K562 (cell line): ENCODE data around the gene SCYL3. TPM values are rescaled to one million over a fixed set of nuclear protein-coding genes. Genes with fewer than 3 reads are reported as not detected.

Source experiments
- ADNP ChIP-seq: fragments of 200-800 bp; sonication (Bioruptor generic); IDR thresholded peaks from 2 replicates; pipeline ENCODE4 v1.6.1; 2016; ENCODE audit warnings: missing genetic modification characterization, missing compliant biosample characterization
- HDGF ChIP-seq: fragments of 450-650 bp; IDR thresholded peaks from 2 replicates; pipeline ENCODE4 v1.6.1; 2016
- SAFB ChIP-seq: fragments of 200-400 bp; formaldehyde crosslinking; IDR thresholded peaks from 2 replicates; pipeline ENCODE4 v1.6.1; 2017; ENCODE audit warnings: low read depth, low read length, borderline replicate concordance
- TRIM24 ChIP-seq, 2 experiments: fragments of 450-650 bp; IDR thresholded peaks; 2 replicates each; pipeline ENCODE4 v1.6.1; 2016
- UBTF ChIP-seq, 2 experiments: IDR thresholded peaks; 2 replicates each; pipeline ENCODE4 v1.6.1; 2012; ENCODE audit warnings: improper control_type of control experiment in 2 of 2, low read depth in 2 of 2, low read length in 2 of 2, borderline replicate concordance in 1 of 2
- XRCC4 ChIP-seq: IDR thresholded peaks from one replicate; pipeline ENCODE4 v1.6.1; 2011; ENCODE audit not compliant: insufficient read depth, insufficient read length; ENCODE audit errors: extremely low read depth
- ZBTB34 ChIP-seq: fragments of 250-450 bp; sonication (Bioruptor Pico); IDR thresholded peaks from 2 replicates; pipeline ENCODE4 v1.8.0; 2021; ENCODE audit warnings: mild to moderate bottlenecking, moderate library complexity
- ZNF134 ChIP-seq: fragments of 250-450 bp; sonication (Bioruptor Pico); conservative IDR thresholded peaks from 2 replicates; pipeline ENCODE4 v1.4.0; 2020
- ZNF263 ChIP-seq: sonication (generic); formaldehyde crosslinking; IDR thresholded peaks from 2 replicates; pipeline ENCODE4 v1.8.0; 2022; ENCODE audit warnings: mild to moderate bottlenecking, missing genetic modification reagents, borderline replicate concordance
- ZZZ3 ChIP-seq: fragments of 450-650 bp; IDR thresholded peaks from 2 replicates; pipeline ENCODE4 v1.6.1; 2016; ENCODE audit warnings: antibody characterized with exemption, mild to moderate bottlenecking, moderate library complexity
- polyA plus RNA-seq, 8 experiments: library from polyadenylated mRNA; depleted of rRNA in 4 of 8; stranded (reverse) in 5 of 8; unstranded in 3 of 8; fragments of >200 nt; fragmentation: Nextera tagmentation in 2 of 8; fragmentation: Illumina TruSeq in 1 of 8; extraction: Ambion mirVana in 2 of 8; extraction: Trizol in 1 of 8; gene quantifications; 2 replicates each; pipeline versions ENCODE4 v1.2.1 to v1.2.3, GENCODE V29; 2011 to 2014; ENCODE audit warnings: inconsistent platforms in 1 of 8, missing spikeins in 1 of 8
- total RNA-seq, 7 experiments: library from RNA; depleted of rRNA in 6 of 7; stranded (reverse); fragments of >200 nt in 6 of 7; fragmentation: Illumina TruSeq in 2 of 7; extraction: Trizol in 2 of 7; gene quantifications; 2 replicates each; pipeline versions ENCODE4 v1.2.1 to v1.2.3, GENCODE V29; 2011 to 2021; ENCODE audit warnings: low replicate concordance in 1 of 7
- TF ChIP-seq, protein P1 (sequence below): fragments of 450-650 bp; formaldehyde crosslinking; IDR thresholded peaks from 2 replicates; pipeline ENCODE4 v1.4.0; 2022; ENCODE audit warnings: mild to moderate bottlenecking, moderate library complexity
- TF ChIP-seq, protein P2 (sequence below): fragments of 450-650 bp; IDR thresholded peaks from 2 replicates; pipeline ENCODE4 v1.6.1; 2017; ENCODE audit warnings: mild to moderate bottlenecking, moderate library complexity
- TF ChIP-seq, protein P3 (sequence below), 2 experiments: fragments of 200-800 bp in 1 of 2; sonication (Bioruptor generic) in 1 of 2; sonication (generic) in 1 of 2; formaldehyde crosslinking in 1 of 2; IDR thresholded peaks in 1 of 2; conservative IDR thresholded peaks in 1 of 2; 2 replicates each; pipeline versions ENCODE4 v1.5.0 to v1.6.1; 2016 to 2020; ENCODE audit warnings: missing compliant biosample characterization in 1 of 2, missing genetic modification characterization in 1 of 2, missing genetic modification reagents in 1 of 2
- TF ChIP-seq, protein P4 (sequence below): fragments of 450-650 bp; IDR thresholded peaks from 2 replicates; pipeline ENCODE4 v1.6.1; 2016
- TF ChIP-seq, protein P5 (sequence below): fragments of 450-650 bp; formaldehyde crosslinking; IDR thresholded peaks from 2 replicates; pipeline ENCODE4 v1.4.0; 2020; ENCODE audit warnings: mild to moderate bottlenecking, moderate library complexity

The SCYL3 gene
- total and polyA plus RNA-seq, 9 of the 15 experiments (the other 6 are each of a cell fraction or from before 2014, with no cell fraction given): 3.6 to 11.4 (median 7.1) TPM

GRCh38 chr1:169893645-169894423, at the start of gene SCYL3 (continued):
- TF ChIP-seq, protein P1, sequence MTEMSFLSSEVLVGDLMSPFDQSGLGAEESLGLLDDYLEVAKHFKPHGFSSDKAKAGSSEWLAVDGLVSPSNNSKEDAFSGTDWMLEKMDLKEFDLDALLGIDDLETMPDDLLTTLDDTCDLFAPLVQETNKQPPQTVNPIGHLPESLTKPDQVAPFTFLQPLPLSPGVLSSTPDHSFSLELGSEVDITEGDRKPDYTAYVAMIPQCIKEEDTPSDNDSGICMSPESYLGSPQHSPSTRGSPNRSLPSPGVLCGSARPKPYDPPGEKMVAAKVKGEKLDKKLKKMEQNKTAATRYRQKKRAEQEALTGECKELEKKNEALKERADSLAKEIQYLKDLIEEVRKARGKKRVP (CRISPR knock-in tag): 0 out of 2 replicates have a peak, but pooled peaks have one; percentile 57
- TF ChIP-seq ZNF134 (CRISPR knock-in tag) (peak; percentile 65; the same call in 1 of the 2 replicates), SAFB (no peak), ZBTB34 (CRISPR knock-in tag) (no peak), XRCC4 (no peak), TRIM24 (IDR thresholded peaks at IDR 0.05) (peak in 1 of 2 experiments; percentile 70; a peak in 2 of 4 replicates), ZZZ3 (peak; percentile 86), ADNP (no peak), ZNF263 (CRISPR knock-in tag) (peak; percentile 61; the same call in 1 of the 2 replicates), HDGF (no peak), UBTF (IDR thresholded peaks at IDR 0.05; ENCODE audit: borderline replicate concordance in 1 of 2, low read depth in 2 of 2, low read length in 2 of 2) (no peak)
- TF ChIP-seq, protein P2, sequence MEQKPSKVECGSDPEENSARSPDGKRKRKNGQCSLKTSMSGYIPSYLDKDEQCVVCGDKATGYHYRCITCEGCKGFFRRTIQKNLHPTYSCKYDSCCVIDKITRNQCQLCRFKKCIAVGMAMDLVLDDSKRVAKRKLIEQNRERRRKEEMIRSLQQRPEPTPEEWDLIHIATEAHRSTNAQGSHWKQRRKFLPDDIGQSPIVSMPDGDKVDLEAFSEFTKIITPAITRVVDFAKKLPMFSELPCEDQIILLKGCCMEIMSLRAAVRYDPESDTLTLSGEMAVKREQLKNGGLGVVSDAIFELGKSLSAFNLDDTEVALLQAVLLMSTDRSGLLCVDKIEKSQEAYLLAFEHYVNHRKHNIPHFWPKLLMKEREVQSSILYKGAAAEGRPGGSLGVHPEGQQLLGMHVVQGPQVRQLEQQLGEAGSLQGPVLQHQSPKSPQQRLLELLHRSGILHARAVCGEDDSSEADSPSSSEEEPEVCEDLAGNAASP: no peak
- TF ChIP-seq, protein P3, sequence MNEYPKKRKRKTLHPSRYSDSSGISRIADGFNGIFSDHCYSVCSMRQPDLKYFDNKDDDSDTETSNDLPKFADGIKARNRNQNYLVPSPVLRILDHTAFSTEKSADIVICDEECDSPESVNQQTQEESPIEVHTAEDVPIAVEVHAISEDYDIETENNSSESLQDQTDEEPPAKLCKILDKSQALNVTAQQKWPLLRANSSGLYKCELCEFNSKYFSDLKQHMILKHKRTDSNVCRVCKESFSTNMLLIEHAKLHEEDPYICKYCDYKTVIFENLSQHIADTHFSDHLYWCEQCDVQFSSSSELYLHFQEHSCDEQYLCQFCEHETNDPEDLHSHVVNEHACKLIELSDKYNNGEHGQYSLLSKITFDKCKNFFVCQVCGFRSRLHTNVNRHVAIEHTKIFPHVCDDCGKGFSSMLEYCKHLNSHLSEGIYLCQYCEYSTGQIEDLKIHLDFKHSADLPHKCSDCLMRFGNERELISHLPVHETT (CRISPR knock-in tag; conservative IDR thresholded peaks at IDR 0.05 in 1 of 2, IDR thresholded peaks at IDR 0.05 in 1 of 2): peak in 1 of 2 experiments; percentile 94; a peak in 2 of 4 replicates
- TF ChIP-seq, protein P4, sequence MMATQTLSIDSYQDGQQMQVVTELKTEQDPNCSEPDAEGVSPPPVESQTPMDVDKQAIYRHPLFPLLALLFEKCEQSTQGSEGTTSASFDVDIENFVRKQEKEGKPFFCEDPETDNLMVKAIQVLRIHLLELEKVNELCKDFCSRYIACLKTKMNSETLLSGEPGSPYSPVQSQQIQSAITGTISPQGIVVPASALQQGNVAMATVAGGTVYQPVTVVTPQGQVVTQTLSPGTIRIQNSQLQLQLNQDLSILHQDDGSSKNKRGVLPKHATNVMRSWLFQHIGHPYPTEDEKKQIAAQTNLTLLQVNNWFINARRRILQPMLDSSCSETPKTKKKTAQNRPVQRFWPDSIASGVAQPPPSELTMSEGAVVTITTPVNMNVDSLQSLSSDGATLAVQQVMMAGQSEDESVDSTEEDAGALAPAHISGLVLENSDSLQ: peak; percentile 93
- TF ChIP-seq, protein P5, sequence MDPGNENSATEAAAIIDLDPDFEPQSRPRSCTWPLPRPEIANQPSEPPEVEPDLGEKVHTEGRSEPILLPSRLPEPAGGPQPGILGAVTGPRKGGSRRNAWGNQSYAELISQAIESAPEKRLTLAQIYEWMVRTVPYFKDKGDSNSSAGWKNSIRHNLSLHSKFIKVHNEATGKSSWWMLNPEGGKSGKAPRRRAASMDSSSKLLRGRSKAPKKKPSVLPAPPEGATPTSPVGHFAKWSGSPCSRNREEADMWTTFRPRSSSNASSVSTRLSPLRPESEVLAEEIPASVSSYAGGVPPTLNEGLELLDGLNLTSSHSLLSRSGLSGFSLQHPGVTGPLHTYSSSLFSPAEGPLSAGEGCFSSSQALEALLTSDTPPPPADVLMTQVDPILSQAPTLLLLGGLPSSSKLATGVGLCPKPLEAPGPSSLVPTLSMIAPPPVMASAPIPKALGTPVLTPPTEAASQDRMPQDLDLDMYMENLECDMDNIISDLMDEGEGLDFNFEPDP: no peak
